ENCODE data around the gene TRIM23.

- no peak for TF ChIP-seq POLR2A (IDR thresholded peaks at IDR 0.05; ENCODE audit: low read length)
- no peak for TF ChIP-seq GATA1 (IDR thresholded peaks at IDR 0.05; ENCODE audit: low read depth, low read length)
Observed at GRCh38 chr5:65651144-65651543, 27.0 kb upstream of the TRIM23 start.
